Fibroblast of upper back skin (primary cell): ENCODE measurements around the gene GCFC2.
"Not testable (repeated sequence)": the region's sequence is repeated elsewhere in the genome, so short reads cannot be mapped to it uniquely, and the experiment has no call there.

ENCODE experiments used
- DNase-seq: peaks from one replicate; pipeline ENCODE4 v3.0.0-alpha.2; 2013

Gene GCFC2

DNA sequence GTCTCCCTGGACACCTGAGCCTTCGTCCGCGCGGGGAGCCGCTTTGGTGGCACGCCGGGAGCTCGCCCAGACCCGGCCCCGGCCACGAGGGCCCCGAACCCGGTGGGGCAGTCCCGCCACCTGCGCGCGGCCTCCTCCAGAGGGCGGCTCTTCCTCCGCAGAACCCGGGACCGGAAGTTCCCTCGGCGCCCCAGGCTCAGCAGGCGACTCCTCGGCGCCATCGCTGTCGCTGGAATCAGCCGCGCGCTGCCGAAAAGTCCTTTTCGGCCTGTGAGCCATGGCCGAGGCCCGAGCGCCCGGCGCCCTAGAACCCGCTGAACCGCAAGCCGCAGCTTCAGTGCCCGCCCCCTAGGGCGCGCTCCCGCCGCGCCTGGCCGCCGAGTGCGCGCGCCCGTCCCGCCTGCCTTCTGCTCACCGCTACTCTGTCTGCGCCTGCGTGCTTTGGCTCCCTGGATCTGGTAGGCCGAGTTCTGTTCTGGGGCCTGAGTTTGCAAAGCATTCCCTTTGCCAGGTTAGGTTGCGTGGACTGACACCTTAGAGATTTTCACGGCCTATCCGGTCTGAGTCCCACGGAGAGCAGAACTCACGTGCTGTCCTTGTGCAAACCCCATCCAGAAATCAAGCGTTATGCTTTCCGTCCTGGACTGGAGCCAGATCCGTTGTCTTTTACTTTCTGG, at the start of gene GCFC2:
Gene GCFC2, minus strand, starts transcription at position 339 of the 677 bp plus-strand sequence. Its CDS starts 60 bp downstream, at position 279.
- DNase-seq, result peak; percentile 86

DNA sequence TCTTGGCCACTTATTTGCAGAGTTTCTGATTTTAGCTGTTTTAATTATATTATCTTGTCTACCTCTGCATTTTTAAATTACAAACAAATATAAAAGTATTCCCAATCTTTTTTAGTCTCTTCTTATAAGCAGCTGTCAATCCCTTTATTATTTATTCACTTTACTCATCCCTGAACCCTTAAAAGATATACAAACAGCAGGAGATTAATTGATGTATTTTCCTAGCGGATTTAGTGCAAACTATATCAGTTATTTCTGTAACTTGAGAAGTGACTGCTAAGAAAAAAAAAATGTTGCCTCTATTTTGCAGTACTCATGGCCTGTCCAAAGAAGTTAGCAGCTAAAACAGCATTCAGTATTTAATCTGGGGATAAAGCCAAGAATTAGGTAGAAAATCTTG, 42.1 kb upstream of the GCFC2 start:
- no peak for DNase-seq

DNA sequence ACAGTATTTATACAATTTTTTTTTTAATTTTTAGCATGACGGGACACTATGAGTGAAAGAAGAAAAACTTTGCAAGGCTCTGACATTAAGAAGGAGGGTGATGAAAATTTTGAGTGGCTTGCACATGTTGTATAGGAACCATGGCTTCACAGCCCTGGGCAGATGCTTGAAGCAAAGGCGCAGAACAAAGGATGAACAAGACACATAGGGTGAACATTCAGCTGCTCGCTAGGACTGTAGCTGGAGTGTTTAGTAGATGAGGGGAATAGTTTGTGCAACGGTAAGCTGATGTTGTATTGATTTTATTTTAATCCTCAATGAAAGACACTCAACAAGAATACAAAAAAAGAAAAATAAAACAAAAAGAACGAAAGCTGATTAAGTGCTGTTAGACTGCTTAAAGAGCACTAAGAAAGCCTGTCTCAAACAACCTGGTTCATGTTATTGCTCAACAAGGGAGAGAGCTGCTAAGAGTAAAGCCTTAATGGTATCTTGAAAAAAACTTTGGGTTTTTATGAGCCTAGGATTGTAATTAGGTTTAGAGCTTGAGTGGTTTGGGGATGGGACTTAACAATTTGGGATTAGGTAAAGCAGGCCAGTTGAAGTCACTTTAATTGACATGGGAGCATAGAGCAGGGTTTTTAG, 41.2 kb upstream of the GCFC2 start:
- DNase-seq, result no peak

DNA sequence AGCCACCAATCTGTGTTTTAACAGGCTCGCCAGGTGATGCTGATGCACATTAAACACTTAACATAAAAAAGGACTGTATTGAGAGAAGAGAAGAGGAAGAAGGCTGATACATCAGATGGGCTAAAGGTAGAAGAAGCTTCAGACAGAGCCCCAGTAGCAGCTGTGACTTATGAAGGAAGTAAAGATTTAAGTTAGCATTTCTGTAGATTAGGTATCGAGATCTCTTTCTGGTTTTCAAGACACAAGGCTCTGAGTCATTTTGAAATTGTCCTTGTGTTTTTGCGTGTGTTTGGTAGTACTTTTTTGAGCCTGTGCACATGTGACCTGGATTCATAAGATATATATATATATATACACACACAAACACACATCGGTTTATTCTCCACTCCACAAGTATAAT, 40.6 kb upstream of the GCFC2 start:
- no peak for DNase-seq

DNA sequence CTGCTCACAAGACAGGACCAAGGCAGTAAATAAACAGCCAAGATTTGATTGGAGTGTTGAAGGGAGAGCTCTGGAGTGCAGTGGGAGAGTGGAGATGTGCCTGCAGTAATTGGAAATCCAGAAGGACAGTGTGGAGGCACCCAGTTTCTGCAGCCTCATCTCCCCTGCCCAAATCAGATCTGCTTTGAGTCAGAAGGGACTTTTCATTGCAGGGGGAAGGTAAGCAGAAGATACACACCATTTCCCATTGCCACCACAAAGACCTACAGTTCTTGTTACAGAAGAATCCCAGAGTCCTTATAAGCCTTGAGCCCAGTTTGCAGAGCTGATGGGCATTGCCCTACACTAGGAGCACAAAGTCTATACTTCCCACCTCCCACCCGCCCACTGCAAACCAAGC, 27.2 kb upstream of the GCFC2 start:
- DNase-seq, result no peak

DNA sequence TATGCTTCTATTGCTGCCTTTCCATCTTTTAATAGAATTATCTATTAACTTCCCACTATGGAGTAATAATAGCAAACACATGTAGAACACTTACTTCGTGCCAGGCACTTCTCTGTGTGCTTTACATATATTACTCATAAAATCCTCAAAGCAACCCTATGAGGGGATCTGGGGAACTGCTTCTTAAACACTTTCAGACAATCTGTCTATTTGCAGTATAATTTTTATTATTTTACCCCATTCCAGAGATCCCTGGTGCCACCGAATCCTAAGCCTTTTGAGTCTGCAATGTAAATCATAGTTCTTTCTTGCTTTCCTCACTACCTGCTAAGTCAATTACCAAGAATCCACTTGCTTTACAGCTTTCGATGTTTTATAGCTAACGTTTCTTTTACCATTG, 25.6 kb upstream of the GCFC2 start:
- DNase-seq, result no peak

DNA sequence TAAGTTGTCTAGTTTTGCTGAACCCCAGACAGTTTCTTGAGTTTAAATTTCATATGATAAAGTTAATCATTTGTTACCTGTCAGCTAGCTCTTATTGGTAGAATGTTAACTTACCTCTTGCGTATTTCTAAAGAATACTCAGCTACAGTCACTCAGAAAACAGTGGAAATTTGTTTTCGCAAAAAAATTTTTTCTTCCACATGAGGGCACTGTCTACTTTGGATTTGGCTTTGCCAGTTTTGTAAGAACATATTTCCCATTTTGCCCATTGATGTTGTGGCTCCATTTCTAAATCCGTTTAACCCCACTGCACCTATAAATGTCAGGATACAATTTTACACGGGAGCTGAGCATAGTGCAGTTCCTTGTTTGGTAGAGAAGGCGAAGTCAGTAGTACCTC, 19.1 kb upstream of the GCFC2 start:
- no peak for DNase-seq

DNA sequence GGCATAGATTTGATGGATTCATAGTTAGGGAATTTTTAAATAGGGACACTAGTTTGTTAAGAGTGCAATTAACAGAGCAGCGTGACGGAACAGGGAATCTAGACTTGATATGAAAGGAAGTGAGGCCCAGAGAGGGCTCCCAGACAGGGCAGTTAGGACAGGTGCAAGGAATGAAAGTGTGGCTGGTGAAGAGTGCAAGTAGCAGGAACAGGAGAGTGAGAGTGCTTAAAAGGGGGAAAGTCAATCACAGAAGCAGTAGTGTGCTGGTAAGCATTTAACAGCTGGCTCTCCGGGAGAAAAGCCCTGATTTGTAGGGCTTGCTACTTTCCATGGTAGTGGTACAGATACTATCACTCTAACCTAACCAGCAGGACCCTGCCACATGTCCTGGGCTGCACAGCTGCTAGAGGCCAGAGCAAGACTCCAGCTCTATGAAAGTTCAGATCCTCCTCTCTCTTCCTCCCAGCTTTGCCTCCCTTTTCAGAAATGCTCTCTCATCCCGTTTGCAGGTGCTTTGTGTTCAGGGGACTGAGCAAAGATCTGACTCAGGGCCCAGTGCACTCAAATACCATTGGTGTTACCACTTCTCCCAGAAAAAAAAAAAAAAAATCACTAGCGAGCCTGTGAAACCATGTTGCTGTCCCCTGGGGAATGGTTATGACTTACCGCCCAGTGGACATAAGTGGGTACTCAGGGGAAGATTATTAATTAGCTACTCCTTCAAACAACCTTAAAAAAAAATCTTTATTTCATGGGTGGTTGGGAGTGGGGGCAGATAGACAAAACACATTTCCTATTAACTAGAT, 18.1 kb upstream of the GCFC2 start:
- no peak for DNase-seq

DNA sequence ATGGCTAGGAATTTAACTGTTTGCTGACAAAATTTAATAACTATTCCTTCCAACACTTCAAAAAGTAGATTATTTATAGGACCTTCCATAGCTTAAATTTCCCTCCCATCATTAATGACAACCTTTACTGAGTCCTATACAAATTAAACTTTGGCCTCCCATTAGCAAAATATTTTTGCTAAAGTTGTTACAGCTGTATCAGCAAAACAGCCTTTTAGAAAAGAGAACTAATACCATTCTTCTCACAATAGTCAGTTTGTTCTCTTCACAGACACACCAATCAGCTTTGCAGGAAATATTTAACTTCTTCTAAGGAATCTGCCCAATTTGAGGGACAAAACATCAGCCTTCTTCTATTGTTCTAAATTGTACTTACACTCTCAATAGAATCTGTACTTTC, 12.0 kb upstream of the GCFC2 start:
- no peak for DNase-seq

DNA sequence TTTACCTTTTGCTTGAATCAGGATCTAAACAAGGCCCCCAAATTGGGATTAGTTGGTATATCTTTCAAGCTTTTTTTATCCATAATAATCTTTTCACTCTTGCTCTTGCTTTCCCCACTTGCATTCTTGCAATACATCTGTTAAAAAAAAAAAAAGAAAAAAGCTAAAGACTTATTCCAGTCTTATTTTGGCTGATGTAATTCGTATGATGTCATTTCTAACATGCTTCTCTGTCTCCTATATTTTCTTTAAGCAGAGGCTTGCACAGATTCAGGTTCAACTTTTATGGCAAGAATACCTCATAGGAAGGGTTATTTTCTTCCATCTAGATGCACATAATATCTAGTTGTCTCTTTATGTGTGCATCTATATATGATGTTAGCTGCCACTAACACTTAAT, 9.8 kb upstream of the GCFC2 start:
- DNase-seq, result no peak

DNA sequence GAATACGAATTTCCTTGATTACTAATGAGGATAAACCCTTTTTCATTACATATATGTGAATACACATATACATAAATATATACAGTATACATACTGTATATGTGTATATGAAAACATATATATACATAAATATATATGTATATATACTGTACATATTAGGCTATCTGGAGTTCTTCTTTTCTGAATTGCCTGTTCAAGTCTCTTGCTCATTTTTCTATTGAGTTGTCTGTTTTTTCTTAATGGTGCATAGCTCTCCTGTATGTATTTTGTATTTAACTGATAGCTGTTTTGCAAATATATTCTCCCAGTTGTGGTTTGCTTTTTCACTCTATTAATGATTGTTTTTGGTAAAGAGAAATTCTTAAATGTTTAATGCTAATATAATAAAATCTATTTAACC, 8.9 kb upstream of the GCFC2 start:
- no peak for DNase-seq

DNA sequence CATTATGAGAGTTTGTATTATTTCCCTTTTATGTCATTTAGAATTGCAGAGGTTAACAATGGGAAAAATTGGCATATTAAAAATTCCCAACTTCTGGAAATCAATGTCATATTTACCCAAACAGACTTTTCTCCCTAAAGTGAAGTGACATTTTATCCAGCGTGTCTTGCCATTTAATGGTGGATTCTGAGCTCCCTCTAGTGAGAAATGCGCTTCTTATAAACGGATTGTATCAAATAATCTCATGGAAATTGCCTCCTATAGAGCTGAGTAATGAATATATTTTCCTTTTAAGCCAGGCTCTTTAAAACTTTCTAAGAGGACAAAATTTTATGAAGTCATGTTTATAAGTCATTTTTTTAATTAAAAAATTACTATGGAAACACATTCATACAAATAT, 5.7 kb upstream of the GCFC2 start:
- DNase-seq, result no peak

DNA sequence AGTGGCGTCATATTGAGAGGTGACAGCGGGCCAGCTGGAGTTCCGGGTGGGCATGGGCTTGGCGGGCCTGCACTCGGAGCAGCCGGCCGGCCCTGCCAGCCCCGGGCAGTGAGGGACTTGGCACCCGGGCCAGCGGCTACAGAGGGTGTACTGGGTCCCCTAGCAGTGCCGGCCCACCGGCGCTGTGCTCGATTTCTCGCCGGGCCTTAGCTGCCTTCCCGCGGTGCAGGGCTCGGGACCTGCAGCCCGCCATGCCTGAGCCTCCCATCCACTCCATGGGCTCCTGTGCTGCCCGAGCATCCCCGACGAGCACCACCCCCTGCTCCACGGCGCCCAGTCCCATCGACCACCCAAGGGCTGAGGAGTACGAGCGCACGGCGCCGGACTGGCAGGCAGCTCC, 875 bp upstream of the GCFC2 start:
- not testable (repeated sequence) for DNase-seq

DNA sequence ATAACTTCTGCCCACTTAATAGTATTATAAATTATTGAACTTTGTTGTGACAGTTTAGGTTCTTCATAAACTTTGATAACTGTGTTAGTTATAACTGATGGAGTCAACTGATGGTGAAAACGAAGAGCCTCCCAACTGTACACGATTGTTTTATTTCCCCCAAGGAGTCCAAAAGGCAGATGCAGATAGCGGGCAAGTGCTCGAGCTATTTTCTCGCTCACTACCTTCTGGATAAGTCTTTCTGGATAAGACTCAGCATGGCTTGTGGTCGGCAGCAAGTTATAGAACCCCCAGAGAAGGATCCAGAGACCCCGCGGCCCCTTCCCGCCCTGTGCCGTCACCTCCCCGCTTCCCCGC, 517 bp downstream of the GCFC2 start:
- DNase-seq, result no peak

DNA sequence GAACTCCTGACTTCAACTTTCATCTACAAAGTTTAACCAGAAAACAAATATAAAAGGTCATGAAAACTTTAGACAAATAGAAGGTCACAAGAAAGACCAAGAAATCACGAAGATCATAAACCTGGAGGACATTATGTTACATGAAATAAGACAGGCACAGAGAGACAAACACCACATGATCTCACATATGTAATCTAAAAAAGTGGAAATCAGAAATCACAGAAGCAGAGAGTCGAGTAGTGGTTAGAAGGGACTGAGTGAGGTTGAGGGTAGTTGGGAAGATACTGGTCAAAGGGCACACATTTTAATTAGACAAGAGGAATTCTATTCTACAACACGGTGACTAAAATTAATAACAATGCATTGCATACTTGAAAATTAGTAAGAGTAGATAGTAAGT, 1.4 kb downstream of the GCFC2 start:
- DNase-seq, result no peak

DNA sequence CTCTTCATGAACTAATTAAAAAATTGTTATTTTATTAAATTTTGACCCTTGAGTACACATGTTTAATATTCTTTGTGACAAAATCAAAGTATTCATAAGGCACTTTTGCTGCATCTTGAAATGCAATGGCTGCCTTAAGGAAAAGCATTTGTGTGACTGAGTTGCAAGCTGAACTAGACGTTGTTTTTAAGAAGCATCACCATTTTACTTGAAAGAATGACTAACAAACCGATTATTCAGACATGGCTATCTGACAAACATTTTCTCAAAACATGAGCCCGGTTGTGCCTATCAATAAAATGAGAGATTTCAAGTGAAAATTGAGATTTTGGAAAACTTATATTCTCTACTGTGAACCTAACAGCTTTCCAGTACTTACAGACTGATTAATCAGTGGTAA, 2.8 kb downstream of the GCFC2 start:
- DNase-seq, result no peak

DNA sequence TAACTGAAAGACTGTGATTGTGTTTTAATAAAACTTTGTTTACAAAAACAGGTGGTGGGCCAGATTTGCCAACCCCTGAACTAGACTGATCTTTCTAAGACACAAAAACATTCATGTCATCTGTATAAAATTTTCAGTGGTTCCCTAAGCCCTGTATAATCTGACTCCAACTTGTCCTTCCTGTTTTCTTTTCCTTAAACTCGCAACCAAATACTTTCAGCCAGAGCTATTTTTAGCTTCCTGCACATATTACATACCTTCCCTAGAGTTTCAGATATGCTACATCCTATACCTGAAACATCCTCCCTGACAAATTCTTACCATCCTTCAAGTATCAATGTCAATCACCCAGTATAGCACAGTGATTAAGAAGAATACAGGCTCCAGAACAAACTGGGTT, 4.8 kb downstream of the GCFC2 start:
- DNase-seq, result no peak

DNA sequence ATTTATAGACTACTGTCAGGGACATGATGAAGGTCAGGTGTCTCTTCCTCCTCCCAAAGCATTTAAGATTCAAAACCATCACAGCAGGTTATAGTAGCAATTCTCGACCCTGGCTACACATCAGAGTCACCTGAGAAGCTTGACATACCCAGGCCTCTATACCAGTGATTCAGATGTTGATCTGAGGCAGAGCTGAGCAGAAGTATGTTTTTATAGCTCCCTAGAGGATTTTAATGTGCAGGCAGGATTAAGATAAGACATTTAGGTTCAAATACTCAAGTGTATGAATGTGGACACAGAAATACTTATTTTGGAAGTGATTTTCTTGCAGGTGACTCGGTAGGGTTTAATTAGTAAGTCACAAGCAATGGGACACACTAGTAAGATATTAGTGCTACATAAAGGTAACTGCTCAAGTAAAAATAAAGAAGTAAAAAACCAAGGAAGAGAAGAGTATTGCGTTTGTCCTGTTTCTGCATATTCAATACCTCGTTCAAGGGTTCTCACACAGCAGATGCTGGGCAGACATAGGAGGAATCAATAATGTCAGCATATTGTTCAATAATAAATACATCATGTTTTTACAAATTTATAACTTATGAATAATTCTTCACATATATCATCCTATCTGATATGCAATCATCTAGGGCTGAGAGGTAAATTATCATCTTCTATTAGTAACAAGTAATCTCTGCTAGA, 7.0 kb downstream of the GCFC2 start:
- peak; percentile 6 for DNase-seq

DNA sequence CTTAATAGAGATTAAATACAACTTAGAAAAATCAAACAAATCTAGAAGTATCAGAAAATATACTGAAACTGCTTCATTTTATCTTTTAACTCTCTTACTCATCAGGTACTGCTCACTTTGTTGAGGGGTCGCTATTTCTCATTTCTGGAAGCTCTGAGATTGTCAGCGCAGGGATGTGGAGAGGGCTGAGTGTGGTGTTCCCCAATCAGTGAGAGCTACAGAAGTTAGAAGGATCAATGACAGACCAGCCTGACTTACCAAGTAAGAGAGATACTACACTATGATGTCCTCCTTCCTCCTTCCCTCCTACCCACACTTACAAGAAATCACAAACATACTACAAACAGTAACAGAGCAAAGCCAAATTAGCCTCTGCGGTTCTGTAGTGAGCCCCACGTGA, 8.1 kb downstream of the GCFC2 start:
- DNase-seq, result no peak

DNA sequence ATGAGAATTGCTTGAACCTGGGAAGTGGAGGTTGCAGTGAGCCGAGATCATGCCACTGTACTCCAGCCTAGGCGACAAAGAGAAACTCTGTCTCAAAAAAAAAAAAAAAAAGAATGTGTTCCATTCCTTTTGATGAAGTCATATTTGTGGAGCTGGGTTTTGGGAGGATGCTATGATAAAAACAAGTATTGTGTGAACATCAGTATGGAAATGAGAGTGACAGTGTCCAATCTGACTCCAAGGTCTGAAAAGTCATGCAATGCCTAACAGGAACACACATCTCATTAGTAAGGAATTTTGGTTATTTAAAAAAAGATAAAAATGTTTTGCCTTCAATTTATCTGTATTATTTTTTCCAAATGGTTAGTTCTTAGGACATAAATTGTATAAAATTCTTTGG, 11.8 kb downstream of the GCFC2 start:
- no peak for DNase-seq

DNA sequence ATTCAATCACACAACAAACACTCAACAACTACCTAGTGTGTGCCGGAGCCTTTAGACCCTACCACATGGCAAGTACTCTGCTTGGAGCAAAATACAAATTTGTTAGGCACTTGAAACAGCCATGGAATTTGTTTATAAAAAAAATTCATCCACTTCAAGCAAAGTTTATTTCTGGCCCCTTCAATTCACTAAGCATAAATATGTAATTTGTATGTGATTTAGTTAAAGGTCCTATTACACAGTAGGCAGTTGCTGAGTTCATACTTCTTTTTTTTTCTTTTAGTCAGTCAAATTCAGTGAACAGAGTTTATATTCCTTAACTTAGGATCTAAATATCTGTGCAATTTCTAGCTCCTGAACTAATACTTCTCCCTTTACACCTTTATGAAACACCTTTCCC, 22.5 kb downstream of the GCFC2 start:
- no peak for DNase-seq

DNA sequence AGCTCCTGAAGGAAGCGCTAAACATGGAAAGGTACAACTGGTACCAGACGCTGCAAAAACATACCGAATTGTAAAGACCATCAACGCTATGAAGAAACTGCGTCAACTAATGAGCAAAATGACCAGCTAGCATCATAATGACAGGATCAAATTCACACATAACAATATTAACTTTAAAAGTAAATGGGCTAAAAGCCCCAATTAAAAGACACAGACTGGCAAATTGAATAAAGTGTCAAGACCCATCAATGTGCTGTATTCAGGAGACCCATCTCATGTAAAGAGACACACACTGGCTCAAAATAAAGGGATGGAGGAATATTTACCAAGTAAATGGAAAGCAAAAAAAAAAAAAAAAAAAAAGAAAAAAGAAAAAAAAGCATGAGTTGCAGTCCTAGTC, 27.3 kb downstream of the GCFC2 start:
- not testable (repeated sequence) for DNase-seq

DNA sequence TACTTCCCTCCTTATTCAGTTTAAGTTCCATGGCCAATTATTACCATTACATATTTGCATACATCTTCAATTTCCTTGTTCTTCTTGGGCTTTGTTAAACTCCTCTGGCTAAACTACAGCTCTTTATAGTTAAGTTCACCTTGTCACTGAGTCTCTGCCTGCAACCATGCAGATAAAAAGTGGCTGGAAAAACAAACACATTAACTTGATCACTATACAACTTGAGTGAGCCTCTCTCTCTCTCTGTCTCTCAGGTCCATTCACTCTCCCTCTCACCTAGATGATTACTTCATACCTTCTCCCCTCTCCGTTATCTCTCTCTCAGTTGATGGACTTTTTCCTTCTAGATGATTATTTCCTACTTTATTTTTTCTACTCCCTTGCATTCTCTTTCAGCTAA, 30.3 kb downstream of the GCFC2 start:
- DNase-seq, result no peak

DNA sequence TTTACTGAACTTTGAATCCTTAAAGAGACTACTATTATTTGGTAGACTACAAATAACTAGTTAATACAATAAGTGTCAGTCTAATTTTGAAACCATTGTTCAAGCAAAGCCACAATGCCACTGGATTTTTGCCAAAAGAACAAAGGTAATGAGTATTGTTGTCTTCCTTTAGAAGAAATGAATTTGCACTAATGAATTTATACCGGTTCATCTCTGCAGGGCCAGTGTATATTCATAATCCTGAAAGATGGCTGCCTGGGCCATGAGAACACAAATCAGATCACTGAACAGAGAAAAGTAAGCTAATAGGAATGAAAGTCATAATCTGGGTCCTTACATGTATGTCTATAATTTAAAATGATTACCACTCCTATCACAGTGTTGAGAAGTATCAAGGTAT, 31.2 kb downstream of the GCFC2 start:
- DNase-seq, result no peak
